Peyer's patch (tissue), 4 donors: Measurements from ENCODE around the gene LRRC70. TPM values are rescaled to one million over a fixed set of nuclear protein-coding genes. Genes with fewer than 3 reads are reported as not detected.

Experiments
- DNase-seq, 3 donors: peaks; one replicate each; pipeline ENCODE4 v3.0.0-alpha.2; 2017 to 2019
- H3K27ac ChIP-seq, 4 donors: fragments of 200-600 bp; sonication (generic); one replicate each; pipeline ENCODE4 v1.5.1; 2016 to 2019
- H3K27me3 ChIP-seq, 2 donors: fragments of 200-600 bp; sonication (generic); one replicate each; pipeline ENCODE4 v1.5.1; 2019
- H3K36me3 ChIP-seq, 3 donors: fragments of 200-600 bp; sonication (generic); one replicate each; pipeline ENCODE4 v1.5.1; 2016 to 2019
- H3K4me1 ChIP-seq, 4 donors: fragments of 200-600 bp; sonication (generic); one replicate each; pipeline ENCODE4 v1.5.1; 2016 to 2019
- H3K4me3 ChIP-seq, 4 donors: fragments of 200-600 bp; sonication (generic); 1 replicate in 3 of 4; 2 replicates in 1 of 4; pipeline ENCODE4 v1.5.1; 2016 to 2019; ENCODE audit warnings: mild to moderate bottlenecking in 1 of 4
- H3K9me3 ChIP-seq, 4 donors: fragments of 200-600 bp; sonication (generic); one replicate each; pipeline ENCODE4 v1.5.1; 2016 to 2019; ENCODE audit warnings: mild to moderate bottlenecking in 1 of 4
- POLR2A ChIP-seq, 2 donors: fragments of 450-650 bp; IDR thresholded peaks; one replicate each; pipeline ENCODE4 v1.5.1; 2017; ENCODE audit warnings: antibody characterized with exemption in 2 of 2, mild to moderate bottlenecking in 2 of 2, moderate library complexity in 2 of 2
- total RNA-seq, 4 donors: library from RNA; depleted of rRNA; stranded (reverse); fragments of >200 nt; gene quantifications; one replicate each; pipeline ENCODE4 v1.1.0, GENCODE V29; 2016
- TF ChIP-seq, protein P1 (sequence below), 6 experiments: fragments of 450-650 bp in 4 of 6; fragments of 200-600 bp in 2 of 6; sonication (generic) in 1 of 6; IDR thresholded peaks; one replicate each; pipeline ENCODE4 v1.5.1; 2017 to 2019; ENCODE audit warnings: antibody characterized with exemption in 6 of 6, mild to moderate bottlenecking in 3 of 6, moderate library complexity in 1 of 6

LRRC70 gene
- total RNA-seq, 4 donors from 2014 or later, result 1.1 to 5.0 (median 2.5) TPM

DNA sequence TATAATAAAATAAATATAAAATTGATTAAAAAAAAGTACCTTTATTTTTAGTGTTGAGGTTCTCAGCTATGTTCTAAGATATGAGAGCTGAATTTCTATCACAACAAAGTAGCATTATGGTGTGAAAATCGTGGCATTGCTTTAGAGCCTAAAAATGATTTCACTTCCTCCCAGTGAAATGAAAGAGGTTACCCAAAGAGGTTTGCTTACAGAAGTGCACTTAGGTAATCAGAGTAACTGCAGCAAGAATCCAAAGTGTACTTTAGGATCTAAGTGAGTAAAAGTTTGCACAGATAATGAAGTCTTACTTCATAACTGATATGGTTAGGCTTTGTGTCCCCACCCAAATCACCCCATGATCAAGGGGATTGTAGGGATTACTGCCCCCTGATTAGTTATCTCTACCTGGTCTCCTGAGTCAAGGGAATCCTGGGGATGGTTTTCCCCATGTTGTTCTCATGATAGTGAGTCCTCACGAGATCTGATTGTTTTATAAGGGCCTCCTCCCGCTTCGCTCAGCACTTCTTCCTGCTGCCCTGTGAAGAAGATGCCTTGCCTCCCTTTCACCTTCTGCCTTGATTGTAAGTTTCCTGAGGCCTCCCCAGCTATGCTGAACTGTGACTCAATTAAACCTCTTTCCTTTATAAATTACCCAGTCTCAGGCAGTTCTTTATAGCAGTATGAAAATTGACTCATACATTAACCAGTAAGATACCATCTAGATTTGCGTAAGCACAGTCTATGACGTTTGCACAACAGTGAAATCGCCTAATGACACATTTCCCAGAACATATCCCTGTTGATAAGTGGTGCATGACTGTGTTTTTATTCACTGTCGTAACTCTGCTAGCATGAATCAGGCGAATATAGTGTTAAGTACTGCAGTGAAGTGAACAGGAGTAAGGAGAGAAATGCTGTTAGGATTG, 40.3 kb upstream of the LRRC70 start:
- Histone ChIP-seq H3K27me3 (no peaks in the 10 kb centered on the region), H3K4me1 (no peaks in the 10 kb centered on the region), H3K9me3 (no peaks in the 10 kb centered on the region), H3K36me3 (no peaks in the 10 kb centered on the region), H3K27ac (no peak overlapping the region), H3K4me3 (no peak overlapping the region)
- no peak for DNase-seq
- no peak for TF ChIP-seq POLR2A (IDR thresholded peaks at IDR 0.05)
- TF ChIP-seq, protein P1, sequence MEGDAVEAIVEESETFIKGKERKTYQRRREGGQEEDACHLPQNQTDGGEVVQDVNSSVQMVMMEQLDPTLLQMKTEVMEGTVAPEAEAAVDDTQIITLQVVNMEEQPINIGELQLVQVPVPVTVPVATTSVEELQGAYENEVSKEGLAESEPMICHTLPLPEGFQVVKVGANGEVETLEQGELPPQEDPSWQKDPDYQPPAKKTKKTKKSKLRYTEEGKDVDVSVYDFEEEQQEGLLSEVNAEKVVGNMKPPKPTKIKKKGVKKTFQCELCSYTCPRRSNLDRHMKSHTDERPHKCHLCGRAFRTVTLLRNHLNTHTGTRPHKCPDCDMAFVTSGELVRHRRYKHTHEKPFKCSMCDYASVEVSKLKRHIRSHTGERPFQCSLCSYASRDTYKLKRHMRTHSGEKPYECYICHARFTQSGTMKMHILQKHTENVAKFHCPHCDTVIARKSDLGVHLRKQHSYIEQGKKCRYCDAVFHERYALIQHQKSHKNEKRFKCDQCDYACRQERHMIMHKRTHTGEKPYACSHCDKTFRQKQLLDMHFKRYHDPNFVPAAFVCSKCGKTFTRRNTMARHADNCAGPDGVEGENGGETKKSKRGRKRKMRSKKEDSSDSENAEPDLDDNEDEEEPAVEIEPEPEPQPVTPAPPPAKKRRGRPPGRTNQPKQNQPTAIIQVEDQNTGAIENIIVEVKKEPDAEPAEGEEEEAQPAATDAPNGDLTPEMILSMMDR (IDR thresholded peaks at IDR 0.05), result no peak

- TF ChIP-seq, protein P1 (IDR thresholded peaks at IDR 0.05), result no peak
- no peak for TF ChIP-seq POLR2A (IDR thresholded peaks at IDR 0.05)
- no peak overlapping the region for H3K27ac ChIP-seq
- DNase-seq, result no peak
Measured at GRCh38 chr5:62542720-62543119, 35.9 kb upstream of the LRRC70 start.

GRCh38 chr5:62547945-62548630, 30.5 kb upstream of the LRRC70 start:
- Histone ChIP-seq H3K27ac (no peak overlapping the region), H3K27me3 (no peaks in the 10 kb centered on the region), H3K9me3 (no peaks in the 10 kb centered on the region), H3K4me3 (no peak overlapping the region), H3K4me1 (no peaks in the 10 kb centered on the region), H3K36me3 (peaks cover 0 to 3% (median 0%) of the 10 kb centered on the region in 3 donors)
- TF ChIP-seq, protein P1 (IDR thresholded peaks at IDR 0.05), result no peak
- no peak for TF ChIP-seq POLR2A (IDR thresholded peaks at IDR 0.05)
- no peak for DNase-seq

More at GRCh38 chr5:62542720-62543119, 35.9 kb upstream of the LRRC70 start:
- no peaks in the 10 kb centered on the region for H3K27me3 ChIP-seq
- H3K9me3 ChIP-seq, result no peaks in the 10 kb centered on the region
- H3K4me3 ChIP-seq, result no peak overlapping the region
- H3K4me1 ChIP-seq, result no peaks in the 10 kb centered on the region
- no peaks in the 10 kb centered on the region for H3K36me3 ChIP-seq

GRCh38 chr5:62550103-62550502, 28.5 kb upstream of the LRRC70 start:
- no peaks in the 10 kb centered on the region for H3K9me3 ChIP-seq
- no peak for DNase-seq
- no peak overlapping the region for H3K4me3 ChIP-seq
- H3K36me3 ChIP-seq, result peaks cover 0 to 3% (median 0%) of the 10 kb centered on the region in 3 donors
- H3K27ac ChIP-seq, result no peak overlapping the region
- no peaks in the 10 kb centered on the region for H3K27me3 ChIP-seq
- TF ChIP-seq POLR2A (IDR thresholded peaks at IDR 0.05), result no peak
- TF ChIP-seq, protein P1 (IDR thresholded peaks at IDR 0.05), result no peak
- no peaks in the 10 kb centered on the region for H3K4me1 ChIP-seq

DNA sequence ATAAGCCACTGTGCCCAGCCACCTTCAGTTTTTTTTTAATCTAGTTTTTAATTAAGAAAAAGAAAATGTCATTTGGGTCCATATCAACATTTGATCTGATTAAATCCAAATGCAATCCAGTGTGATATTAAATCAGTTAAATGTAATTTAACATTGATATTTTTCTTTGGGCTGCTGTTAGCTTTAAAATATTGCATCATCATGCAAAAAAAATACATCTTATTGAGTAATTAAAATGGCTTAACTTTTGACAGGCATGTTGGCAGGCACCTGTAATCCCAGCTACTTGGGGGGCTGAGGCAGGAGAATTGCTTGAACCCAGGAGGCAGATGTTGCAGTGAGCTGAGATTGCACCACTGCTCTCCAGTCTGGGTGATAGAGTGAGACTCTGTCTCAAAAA, 22.7 kb upstream of the LRRC70 start:
- Histone ChIP-seq H3K36me3 (peaks cover 0 to 3% (median 0%) of the 10 kb centered on the region in 3 donors), H3K27me3 (no peaks in the 10 kb centered on the region), H3K9me3 (no peaks in the 10 kb centered on the region), H3K27ac (no peak overlapping the region), H3K4me1 (no peaks in the 10 kb centered on the region), H3K4me3 (no peak overlapping the region)
- TF ChIP-seq, protein P1 (IDR thresholded peaks at IDR 0.05), result no peak
- TF ChIP-seq POLR2A (IDR thresholded peaks at IDR 0.05), result no peak
- no peak for DNase-seq
